ENCODE measurements around the gene CCDC126. TPM values are rescaled to one million over a fixed set of nuclear protein-coding genes. Genes with fewer than 3 reads are reported as not detected.
"Not testable (repeated sequence)": the region's sequence is repeated elsewhere in the genome, so short reads cannot be mapped to it uniquely, and the experiment has no call there.

CCDC126 gene
- total RNA-seq, 2 donors from 2014 or later: 9.4 to 14.7 TPM

DNA sequence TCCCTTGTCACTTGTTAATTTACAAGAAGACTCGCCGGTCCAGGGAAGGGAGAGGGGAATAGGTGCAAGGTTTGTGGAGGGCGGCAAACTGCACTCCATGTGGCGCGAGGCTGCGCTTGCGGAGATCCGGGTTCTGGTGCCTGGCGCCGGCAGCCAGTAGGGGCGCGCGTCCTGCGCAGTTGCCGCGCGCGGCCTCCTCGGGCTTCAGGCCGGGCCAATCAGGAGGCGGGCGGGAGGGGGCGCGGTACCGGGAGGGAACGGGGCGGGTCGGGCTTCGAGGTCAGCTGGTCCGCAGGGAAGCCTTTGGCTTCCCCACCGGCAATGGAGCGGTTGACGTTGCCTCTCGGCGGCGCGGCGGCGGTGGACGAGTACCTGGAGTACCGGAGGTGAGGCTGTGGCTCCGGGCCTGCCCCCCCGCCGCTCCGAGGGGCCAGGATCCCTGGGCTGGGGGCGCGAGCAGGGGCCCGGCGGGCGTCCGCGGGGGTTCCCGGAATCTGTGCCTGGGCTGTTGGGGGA is 82.8 kb downstream of the CCDC126 start, which contains the start of gene FAM221A:
Gene FAM221A (plus strand): TSS at position 302 of the 516 bp plus-strand sequence. CDS start 20 bp downstream, at position 322.
- peaks cover 10% of the 10 kb centered on the region for H3K9me3 Mint-ChIP-seq
- peaks cover 13% of the 10 kb centered on the region for H3K36me3 Mint-ChIP-seq (ENCODE audit: low read depth)
- TF ChIP-seq, protein P1, sequence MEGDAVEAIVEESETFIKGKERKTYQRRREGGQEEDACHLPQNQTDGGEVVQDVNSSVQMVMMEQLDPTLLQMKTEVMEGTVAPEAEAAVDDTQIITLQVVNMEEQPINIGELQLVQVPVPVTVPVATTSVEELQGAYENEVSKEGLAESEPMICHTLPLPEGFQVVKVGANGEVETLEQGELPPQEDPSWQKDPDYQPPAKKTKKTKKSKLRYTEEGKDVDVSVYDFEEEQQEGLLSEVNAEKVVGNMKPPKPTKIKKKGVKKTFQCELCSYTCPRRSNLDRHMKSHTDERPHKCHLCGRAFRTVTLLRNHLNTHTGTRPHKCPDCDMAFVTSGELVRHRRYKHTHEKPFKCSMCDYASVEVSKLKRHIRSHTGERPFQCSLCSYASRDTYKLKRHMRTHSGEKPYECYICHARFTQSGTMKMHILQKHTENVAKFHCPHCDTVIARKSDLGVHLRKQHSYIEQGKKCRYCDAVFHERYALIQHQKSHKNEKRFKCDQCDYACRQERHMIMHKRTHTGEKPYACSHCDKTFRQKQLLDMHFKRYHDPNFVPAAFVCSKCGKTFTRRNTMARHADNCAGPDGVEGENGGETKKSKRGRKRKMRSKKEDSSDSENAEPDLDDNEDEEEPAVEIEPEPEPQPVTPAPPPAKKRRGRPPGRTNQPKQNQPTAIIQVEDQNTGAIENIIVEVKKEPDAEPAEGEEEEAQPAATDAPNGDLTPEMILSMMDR (conservative IDR thresholded peaks at IDR 0.05): peak; percentile 79
- Histone ChIP-seq H3K27me3 (ENCODE audit: control insufficient read depth, insufficient read depth, low read length, poor library complexity, severe bottlenecking) (no peaks in the 10 kb centered on the region), H3K36me3 (ENCODE audit: control insufficient read depth, insufficient read depth, low read length) (no peaks in the 10 kb centered on the region), H3K4me3 (ENCODE audit: low read length) (peak within 1 kb of the TSS; percentile 66), H3K27ac (ENCODE audit: low read depth, low read length) (peak within 1 kb of the TSS; percentile 60), H3K9ac (ENCODE audit: extremely low read depth, low read length, poor library complexity, severe bottlenecking) (no peak within 1 kb of the TSS), H3K9me3 (ENCODE audit: control insufficient read depth, low read length) (peaks cover 5% of the 10 kb centered on the region), H3K4me1 (ENCODE audit: control insufficient read depth, insufficient read depth, low read length) (no peaks in the 10 kb centered on the region)
- 36 to 65% methylated on average over 20 to 53 of the region's 53 CpGs for WGBS, 2 experiments (ENCODE audit: insufficient coverage in 1 of 2, insufficient read length in 1 of 2)
- DNase-seq: peak; percentile 97
- H3K27ac Mint-ChIP-seq: peak within 1 kb of the TSS; percentile 79
- peaks cover 28% of the 10 kb centered on the region for H3K27me3 Mint-ChIP-seq (ENCODE audit: insufficient read depth)
- peak within 1 kb of the TSS; percentile 82 for H3K4me3 Mint-ChIP-seq
- H3K4me1 Mint-ChIP-seq: no peaks in the 10 kb centered on the region

DNA sequence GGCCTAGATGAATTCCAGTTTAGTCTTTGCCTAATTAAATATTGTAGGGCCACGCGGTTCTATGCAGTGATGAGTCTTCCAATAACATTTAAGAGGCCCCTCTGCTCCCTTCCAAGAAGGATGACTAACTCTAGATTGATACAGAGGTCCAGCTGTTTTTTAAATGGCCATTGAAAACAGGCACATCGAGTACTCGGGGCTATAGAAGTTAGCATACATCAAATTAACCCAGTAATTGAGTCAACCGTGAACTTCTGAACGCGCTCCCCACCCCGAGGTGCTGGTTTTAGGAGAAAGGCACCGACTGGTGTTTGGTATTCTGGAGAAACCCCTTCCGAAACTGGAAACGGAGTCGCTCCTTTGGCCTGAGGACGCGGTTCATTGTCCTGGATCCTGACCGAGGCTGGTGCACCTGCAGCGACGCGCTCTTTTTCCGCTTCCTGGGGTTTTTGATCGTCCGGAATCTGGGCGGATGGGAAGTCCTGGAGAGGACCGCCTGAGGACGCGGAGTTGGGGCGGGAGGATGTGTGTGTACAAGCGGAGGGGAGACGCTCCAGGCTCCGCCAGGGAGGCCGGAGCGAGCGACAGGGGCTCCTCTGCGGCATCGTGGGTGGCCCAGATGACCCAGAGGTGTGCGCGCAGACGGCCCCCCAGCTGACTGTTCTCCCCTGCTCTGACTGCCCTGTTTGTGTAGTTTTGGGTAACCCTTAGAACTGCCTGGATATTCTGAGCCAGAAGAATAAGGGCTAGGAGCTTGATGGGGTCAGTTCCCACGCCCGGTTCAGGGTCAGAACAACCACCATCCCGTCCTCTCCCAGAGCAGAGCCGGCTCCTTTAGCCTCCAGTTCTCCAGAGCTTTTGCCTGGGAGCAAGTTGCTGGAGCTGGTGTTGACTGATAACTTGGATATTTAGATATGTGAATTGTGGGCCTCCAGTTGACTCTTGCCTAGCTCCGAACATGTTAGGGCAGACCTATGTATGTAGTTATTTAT is 83.5 kb downstream of the CCDC126 start:
- TF ChIP-seq, protein P1 (conservative IDR thresholded peaks at IDR 0.05): no peak
- peak overlapping the region; percentile 82 for H3K4me3 Mint-ChIP-seq
- H3K9ac ChIP-seq (ENCODE audit: extremely low read depth, low read length, poor library complexity, severe bottlenecking): no peak overlapping the region
- no peaks in the 10 kb centered on the region for H3K27me3 ChIP-seq (ENCODE audit: control insufficient read depth, insufficient read depth, low read length, poor library complexity, severe bottlenecking)
- H3K4me1 ChIP-seq (ENCODE audit: control insufficient read depth, insufficient read depth, low read length): no peaks in the 10 kb centered on the region
- H3K36me3 Mint-ChIP-seq (ENCODE audit: low read depth): peaks cover 18% of the 10 kb centered on the region
- H3K9me3 Mint-ChIP-seq: peaks cover 3% of the 10 kb centered on the region
- no peaks in the 10 kb centered on the region for H3K36me3 ChIP-seq (ENCODE audit: control insufficient read depth, insufficient read depth, low read length)
- H3K9me3 ChIP-seq (ENCODE audit: control insufficient read depth, low read length): no peaks in the 10 kb centered on the region
- H3K27ac ChIP-seq (ENCODE audit: low read depth, low read length): peak overlapping the region; percentile 60
- 45 to 79% methylated on average over 27 to 42 of the region's 42 CpGs for WGBS, 2 experiments (ENCODE audit: insufficient coverage in 1 of 2, insufficient read length in 1 of 2)
- peak overlapping the region; percentile 66 for H3K4me3 ChIP-seq (ENCODE audit: low read length)
- H3K4me1 Mint-ChIP-seq: no peaks in the 10 kb centered on the region
- H3K27ac Mint-ChIP-seq: peak overlapping the region; percentile 79
- H3K27me3 Mint-ChIP-seq (ENCODE audit: insufficient read depth): peaks cover 20% of the 10 kb centered on the region
- DNase-seq: peak; percentile 92

DNA sequence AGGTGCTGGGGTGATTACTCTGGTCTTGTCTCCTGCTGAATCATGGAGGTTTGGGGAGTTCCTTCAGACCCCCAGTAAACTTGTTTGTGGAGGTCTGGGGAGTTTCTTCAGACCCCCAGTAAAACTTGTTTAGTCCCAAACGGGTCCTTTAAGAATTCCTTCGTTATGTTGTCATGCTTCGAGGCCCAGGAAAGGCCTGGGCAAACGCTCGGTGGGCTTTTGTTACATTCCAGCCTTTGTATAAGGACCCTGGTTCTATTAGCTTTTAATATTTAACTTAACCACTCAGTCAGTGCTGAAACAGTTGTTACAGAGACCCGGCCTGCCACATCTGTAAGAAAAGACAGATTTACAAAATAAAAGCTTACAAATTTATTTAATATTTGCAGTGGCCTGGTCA is 86.9 kb downstream of the CCDC126 start:
- not testable (repeated sequence) for H3K9me3 ChIP-seq (ENCODE audit: control insufficient read depth, low read length); H3K4me1 Mint-ChIP-seq; H3K9ac ChIP-seq (ENCODE audit: extremely low read depth, low read length, poor library complexity, severe bottlenecking); H3K27ac ChIP-seq (ENCODE audit: low read depth, low read length); H3K27me3 Mint-ChIP-seq (ENCODE audit: insufficient read depth); H3K4me3 Mint-ChIP-seq; H3K9me3 Mint-ChIP-seq; DNase-seq; H3K36me3 ChIP-seq (ENCODE audit: control insufficient read depth, insufficient read depth, low read length); H3K4me1 ChIP-seq (ENCODE audit: control insufficient read depth, insufficient read depth, low read length); H3K4me3 ChIP-seq (ENCODE audit: low read length); H3K27me3 ChIP-seq (ENCODE audit: control insufficient read depth, insufficient read depth, low read length, poor library complexity, severe bottlenecking)
- Mint-ChIP-seq H3K27ac (peak overlapping the region; percentile 68), H3K36me3 (ENCODE audit: low read depth) (peaks cover 36% of the 10 kb centered on the region)
- 42 to 82% methylated on average over 5 to 6 of the region's 6 CpGs for WGBS, 2 experiments (ENCODE audit: insufficient coverage in 1 of 2, insufficient read length in 1 of 2)

All from endodermal cell (in vitro differentiated cells).